ENCODE measurements around the gene BTBD9.

DNA sequence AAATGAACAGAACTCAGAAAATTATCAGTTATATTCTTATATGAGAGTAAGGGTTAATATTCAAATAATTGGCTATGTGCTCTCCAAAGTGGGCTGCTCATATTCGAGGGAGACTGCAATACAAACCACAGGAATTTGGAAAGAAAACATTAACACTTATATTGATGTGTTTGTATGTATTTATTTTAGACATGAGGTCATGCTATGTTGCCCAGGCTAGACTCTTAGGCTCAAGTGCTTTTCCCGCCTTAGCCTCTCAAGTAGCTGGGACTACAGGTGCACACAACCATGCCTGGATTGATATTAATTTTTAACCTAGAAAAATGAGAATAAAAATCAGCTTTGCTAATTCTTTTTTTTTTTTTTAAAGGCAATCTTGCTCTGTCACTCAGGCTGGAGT is 35.0 kb downstream of the BTBD9 start:
- TF ChIP-seq, protein P1, sequence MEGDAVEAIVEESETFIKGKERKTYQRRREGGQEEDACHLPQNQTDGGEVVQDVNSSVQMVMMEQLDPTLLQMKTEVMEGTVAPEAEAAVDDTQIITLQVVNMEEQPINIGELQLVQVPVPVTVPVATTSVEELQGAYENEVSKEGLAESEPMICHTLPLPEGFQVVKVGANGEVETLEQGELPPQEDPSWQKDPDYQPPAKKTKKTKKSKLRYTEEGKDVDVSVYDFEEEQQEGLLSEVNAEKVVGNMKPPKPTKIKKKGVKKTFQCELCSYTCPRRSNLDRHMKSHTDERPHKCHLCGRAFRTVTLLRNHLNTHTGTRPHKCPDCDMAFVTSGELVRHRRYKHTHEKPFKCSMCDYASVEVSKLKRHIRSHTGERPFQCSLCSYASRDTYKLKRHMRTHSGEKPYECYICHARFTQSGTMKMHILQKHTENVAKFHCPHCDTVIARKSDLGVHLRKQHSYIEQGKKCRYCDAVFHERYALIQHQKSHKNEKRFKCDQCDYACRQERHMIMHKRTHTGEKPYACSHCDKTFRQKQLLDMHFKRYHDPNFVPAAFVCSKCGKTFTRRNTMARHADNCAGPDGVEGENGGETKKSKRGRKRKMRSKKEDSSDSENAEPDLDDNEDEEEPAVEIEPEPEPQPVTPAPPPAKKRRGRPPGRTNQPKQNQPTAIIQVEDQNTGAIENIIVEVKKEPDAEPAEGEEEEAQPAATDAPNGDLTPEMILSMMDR (IDR thresholded peaks at IDR 0.05) = no peak
- no peak for TF ChIP-seq POLR2A (IDR thresholded peaks at IDR 0.05)

Data from lower leg skin (tissue), 3 donors.